K562 (cell line): Measurements from ENCODE around the gene METTL15. TPM values are rescaled to one million over a fixed set of nuclear protein-coding genes. Genes with fewer than 3 reads are reported as not detected.

Experiments used
- CHD7 ChIP-seq: fragments of 200-600 bp; sonication (generic); IDR thresholded peaks from one replicate; pipeline ENCODE4 v1.6.1; 2012; ENCODE audit warnings: mild to moderate bottlenecking, low read depth, low read length, inconsistent platforms
- FOXK1 ChIP-seq: sonication (generic); formaldehyde crosslinking; IDR thresholded peaks from 2 replicates; pipeline ENCODE4 v1.8.0; 2022; ENCODE audit warnings: missing genetic modification reagents, mild to moderate bottlenecking, borderline replicate concordance
- HDAC2 ChIP-seq: fragments of 450-650 bp; IDR thresholded peaks from 2 replicates; pipeline ENCODE4 v1.6.1; 2016; ENCODE audit warnings: mild to moderate bottlenecking
- HMG20A ChIP-seq: fragments of 450-650 bp; formaldehyde crosslinking; conservative IDR thresholded peaks from 2 replicates; pipeline ENCODE4 v1.4.0; 2020; ENCODE audit warnings: mild to moderate bottlenecking, mixed read lengths
- NCOA1 ChIP-seq: fragments of 450-650 bp; IDR thresholded peaks from 2 replicates; pipeline ENCODE4 v1.6.1; 2016; ENCODE audit warnings: low read depth
- NR2C1 ChIP-seq, 2 experiments: fragments of 450-650 bp; IDR thresholded peaks; 2 replicates each; pipeline ENCODE4 v1.6.1; 2017; ENCODE audit warnings: mild to moderate bottlenecking in 2 of 2, antibody characterized with exemption in 1 of 2, inconsistent platforms in 1 of 2, missing compliant biosample characterization in 1 of 2, missing genetic modification characterization in 1 of 2
- NR2C2 ChIP-seq, 2 experiments: fragments of 200-800 bp in 1 of 2; sonication (Bioruptor generic) in 1 of 2; sonication (generic) in 1 of 2; formaldehyde crosslinking in 1 of 2; IDR thresholded peaks; 2 replicates each; pipeline versions ENCODE4 v1.6.1 to v1.8.0; 2016 to 2022; ENCODE audit warnings: mild to moderate bottlenecking in 1 of 2, missing compliant biosample characterization in 1 of 2, missing genetic modification characterization in 1 of 2, missing genetic modification reagents in 1 of 2
- POU5F1 ChIP-seq: fragments of 150-350 bp; IDR thresholded peaks from 2 replicates; pipeline ENCODE4 v1.6.1; 2014; ENCODE audit warnings: borderline replicate concordance, low read length, low read depth, mild to moderate bottlenecking; ENCODE audit not compliant: partially characterized antibody
- RBM34 ChIP-seq: fragments of 200-400 bp; formaldehyde crosslinking; IDR thresholded peaks from 2 replicates; pipeline ENCODE4 v1.6.1; 2018; ENCODE audit warnings: low read length, borderline replicate concordance; ENCODE audit not compliant: insufficient read depth
- SFPQ ChIP-seq: fragments of 200-400 bp; formaldehyde crosslinking; IDR thresholded peaks from 2 replicates; pipeline ENCODE4 v1.6.1; 2017; ENCODE audit warnings: mild to moderate bottlenecking, low read depth, low read length, moderate library complexity
- SREBF1 ChIP-seq: fragments of 150-350 bp; IDR thresholded peaks from 2 replicates; pipeline ENCODE4 v1.6.1; 2014; ENCODE audit warnings: antibody characterized with exemption, low read depth, low read length, borderline replicate concordance
- XRCC3 ChIP-seq: fragments of 450-650 bp; IDR thresholded peaks from 2 replicates; pipeline ENCODE4 v1.6.1; 2017; ENCODE audit warnings: mild to moderate bottlenecking, moderate library complexity
- ZNF444 ChIP-seq: fragments of 250-450 bp; sonication (Bioruptor Pico); IDR thresholded peaks from 2 replicates; pipeline ENCODE4 v1.4.0; 2020; ENCODE audit warnings: mild to moderate bottlenecking, moderate library complexity
- ZNF785 ChIP-seq: fragments of 250-450 bp; sonication (Bioruptor Pico); IDR thresholded peaks from 2 replicates; pipeline ENCODE4 v1.4.0; 2020; ENCODE audit warnings: mild to moderate bottlenecking
- polyA plus RNA-seq, 8 experiments: library from polyadenylated mRNA; depleted of rRNA in 4 of 8; stranded (reverse) in 5 of 8; unstranded in 3 of 8; fragments of >200 nt; fragmentation: Nextera tagmentation in 2 of 8; fragmentation: Illumina TruSeq in 1 of 8; extraction: Ambion mirVana in 2 of 8; extraction: Trizol in 1 of 8; gene quantifications; 2 replicates each; pipeline versions ENCODE4 v1.2.1 to v1.2.3, GENCODE V29; 2011 to 2014; ENCODE audit warnings: inconsistent platforms in 1 of 8, missing spikeins in 1 of 8
- total RNA-seq, 7 experiments: library from RNA; depleted of rRNA in 6 of 7; stranded (reverse); fragments of >200 nt in 6 of 7; fragmentation: Illumina TruSeq in 2 of 7; extraction: Trizol in 2 of 7; gene quantifications; 2 replicates each; pipeline versions ENCODE4 v1.2.1 to v1.2.3, GENCODE V29; 2011 to 2021; ENCODE audit warnings: low replicate concordance in 1 of 7

METTL15 gene
- total and polyA plus RNA-seq, 9 of the 15 experiments (the other 6 are each of a cell fraction or from before 2014, with no cell fraction given), result 10.7 to 21.7 (median 15.9) TPM

GRCh38 chr11:28110108-28110820, 2.1 kb downstream of the METTL15 start (continued):
- peak; percentile 70 for TF ChIP-seq CHD7
- TF ChIP-seq SREBF1, result no peak; the same call in 1 of the 2 replicates
- TF ChIP-seq ZNF785 (CRISPR knock-in tag), result no peak
- no peak for TF ChIP-seq ZNF444 (CRISPR knock-in tag)
- no peak for TF ChIP-seq NR2C1 (IDR thresholded peaks at IDR 0.05)
- TF ChIP-seq NR2C1 (tag; IDR thresholded peaks at IDR 0.05), result peak; percentile 71
- TF ChIP-seq FOXK1 (CRISPR knock-in tag), result no peak
- TF ChIP-seq RBM34, result no peak
- peak; percentile 71; the same call in 1 of the 2 replicates for TF ChIP-seq HDAC2
- TF ChIP-seq SFPQ, result no peak
- TF ChIP-seq NCOA1, result peak; percentile 97
- peak; percentile 47 for TF ChIP-seq POU5F1
- TF ChIP-seq NR2C2 (CRISPR knock-in tag; IDR thresholded peaks at IDR 0.05), result 0 out of 2 replicates have a peak, but pooled peaks have one; percentile 43
- TF ChIP-seq NR2C2 (tag; IDR thresholded peaks at IDR 0.05), result peak; percentile 62
- no peak for TF ChIP-seq XRCC3
- TF ChIP-seq HMG20A, result no peak
